GM12873 (cell line): ENCODE results near the gene EPN1.

Source experiments
- TF ChIP-seq, protein P1 (sequence below): IDR thresholded peaks from 2 replicates; pipeline ENCODE4 v1.5.1; 2012; ENCODE audit warnings: low read depth, mild to moderate bottlenecking, moderate library complexity, low read length, control low read depth; ENCODE audit not compliant: insufficient read depth; ENCODE audit errors: missing control alignments

Gene EPN1

DNA sequence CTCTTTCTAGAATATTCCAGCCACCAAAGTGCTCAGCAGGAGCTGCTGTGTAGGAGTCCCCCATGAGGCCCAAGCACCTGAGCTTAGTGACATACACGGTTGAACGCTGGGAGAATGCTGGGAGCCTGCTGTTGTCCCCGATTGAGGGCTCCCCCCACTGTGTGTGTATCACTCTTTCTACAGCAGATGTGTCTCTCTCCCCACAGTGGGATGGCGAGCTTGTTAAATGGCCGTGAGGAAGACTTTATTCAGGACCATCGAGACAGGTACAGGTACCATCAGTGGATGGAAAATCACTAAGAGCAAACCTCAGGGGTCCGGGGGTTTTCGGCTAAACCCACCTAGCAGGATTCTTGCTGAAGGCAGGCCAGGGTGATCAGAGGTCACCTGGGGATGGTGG, 22.7 kb downstream of the EPN1 start:
- TF ChIP-seq, protein P1, sequence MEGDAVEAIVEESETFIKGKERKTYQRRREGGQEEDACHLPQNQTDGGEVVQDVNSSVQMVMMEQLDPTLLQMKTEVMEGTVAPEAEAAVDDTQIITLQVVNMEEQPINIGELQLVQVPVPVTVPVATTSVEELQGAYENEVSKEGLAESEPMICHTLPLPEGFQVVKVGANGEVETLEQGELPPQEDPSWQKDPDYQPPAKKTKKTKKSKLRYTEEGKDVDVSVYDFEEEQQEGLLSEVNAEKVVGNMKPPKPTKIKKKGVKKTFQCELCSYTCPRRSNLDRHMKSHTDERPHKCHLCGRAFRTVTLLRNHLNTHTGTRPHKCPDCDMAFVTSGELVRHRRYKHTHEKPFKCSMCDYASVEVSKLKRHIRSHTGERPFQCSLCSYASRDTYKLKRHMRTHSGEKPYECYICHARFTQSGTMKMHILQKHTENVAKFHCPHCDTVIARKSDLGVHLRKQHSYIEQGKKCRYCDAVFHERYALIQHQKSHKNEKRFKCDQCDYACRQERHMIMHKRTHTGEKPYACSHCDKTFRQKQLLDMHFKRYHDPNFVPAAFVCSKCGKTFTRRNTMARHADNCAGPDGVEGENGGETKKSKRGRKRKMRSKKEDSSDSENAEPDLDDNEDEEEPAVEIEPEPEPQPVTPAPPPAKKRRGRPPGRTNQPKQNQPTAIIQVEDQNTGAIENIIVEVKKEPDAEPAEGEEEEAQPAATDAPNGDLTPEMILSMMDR: no peak

DNA sequence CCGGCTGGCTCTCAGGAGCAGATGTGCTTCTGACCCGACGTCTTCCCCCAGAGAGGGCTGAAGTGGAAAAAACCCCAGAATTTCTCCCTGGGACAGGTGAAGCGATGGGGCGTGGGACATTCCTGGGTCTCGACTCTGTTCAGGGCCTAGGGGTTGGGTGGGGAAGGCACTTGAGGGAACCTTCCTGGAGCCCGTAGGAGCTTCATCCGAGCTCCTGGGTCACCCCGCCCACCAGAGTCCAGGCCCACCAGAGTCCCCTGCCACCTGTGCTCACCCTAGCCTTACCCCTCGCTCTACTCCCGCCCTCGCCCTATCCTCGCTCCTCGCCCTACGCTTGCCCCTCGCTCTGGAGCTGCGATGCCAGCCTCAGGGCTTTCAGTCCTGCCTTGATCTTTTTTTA, 23.2 kb downstream of the EPN1 start:
- TF ChIP-seq, protein P1: no peak

DNA sequence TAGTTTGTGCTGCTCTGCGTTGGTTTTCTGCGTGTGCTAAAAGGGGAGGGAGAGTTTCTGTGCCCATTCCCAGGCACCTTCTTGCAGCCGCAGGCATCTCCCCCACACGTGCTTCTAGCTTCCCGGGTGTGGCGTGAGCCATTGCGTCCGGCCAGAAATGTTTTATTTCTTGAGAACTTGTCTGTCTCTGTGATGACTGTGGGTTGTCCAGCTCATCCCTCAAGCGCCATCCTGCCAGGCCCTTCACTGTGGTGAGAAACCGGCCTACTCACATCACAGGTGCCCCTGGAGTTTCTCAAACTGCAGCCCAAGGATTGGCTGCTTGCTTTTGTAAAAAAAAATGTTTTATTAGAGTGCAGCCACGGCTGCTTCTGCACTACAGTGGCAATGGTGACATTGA, 24.2 kb downstream of the EPN1 start:
- TF ChIP-seq, protein P1: no peak

DNA sequence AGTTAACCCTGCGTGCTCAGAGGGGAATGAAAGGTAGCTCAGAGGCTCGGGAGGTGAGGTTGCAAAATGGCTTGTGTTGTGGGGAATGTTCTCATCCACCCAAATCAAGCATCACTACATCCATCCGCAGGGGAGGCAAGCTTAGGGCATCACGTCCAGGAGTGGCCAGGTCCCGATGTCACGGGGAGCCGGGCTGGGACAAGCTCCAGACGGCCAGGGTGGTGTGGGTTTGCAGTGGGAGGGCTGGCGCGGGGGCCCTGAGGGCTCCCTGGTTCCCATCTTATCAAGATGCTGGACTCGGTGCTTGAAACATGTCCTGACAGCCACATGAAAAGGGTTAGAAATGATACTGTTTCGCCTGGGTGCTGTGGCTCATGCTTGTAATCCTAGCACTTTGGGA, 25.8 kb downstream of the EPN1 start:
- TF ChIP-seq, protein P1: no peak

DNA sequence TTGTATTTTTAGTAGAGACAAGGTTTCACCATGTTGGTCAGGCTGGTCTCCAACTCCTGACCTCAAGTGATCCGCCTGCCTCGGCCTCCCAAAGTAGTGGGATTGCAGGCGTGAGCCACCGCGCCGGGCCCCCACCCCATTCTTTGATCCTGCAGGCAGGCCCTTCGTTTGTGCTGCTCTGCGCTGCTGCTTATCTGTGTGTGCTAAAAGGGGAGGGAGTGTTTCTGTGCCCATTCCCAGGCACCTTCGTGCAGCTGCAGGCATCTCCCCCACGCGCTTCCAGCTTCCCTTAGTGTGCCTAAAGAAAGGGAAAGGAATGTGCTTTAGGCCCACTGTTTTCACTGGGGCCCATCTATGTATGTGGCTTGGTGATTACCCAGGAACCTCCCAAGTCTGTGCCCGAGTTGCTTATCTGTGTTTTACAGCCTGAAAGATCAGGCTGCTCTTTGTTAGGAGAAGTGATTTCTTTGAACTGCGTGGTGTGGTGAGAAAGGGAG, 27.2 kb downstream of the EPN1 start:
- TF ChIP-seq, protein P1: no peak

DNA sequence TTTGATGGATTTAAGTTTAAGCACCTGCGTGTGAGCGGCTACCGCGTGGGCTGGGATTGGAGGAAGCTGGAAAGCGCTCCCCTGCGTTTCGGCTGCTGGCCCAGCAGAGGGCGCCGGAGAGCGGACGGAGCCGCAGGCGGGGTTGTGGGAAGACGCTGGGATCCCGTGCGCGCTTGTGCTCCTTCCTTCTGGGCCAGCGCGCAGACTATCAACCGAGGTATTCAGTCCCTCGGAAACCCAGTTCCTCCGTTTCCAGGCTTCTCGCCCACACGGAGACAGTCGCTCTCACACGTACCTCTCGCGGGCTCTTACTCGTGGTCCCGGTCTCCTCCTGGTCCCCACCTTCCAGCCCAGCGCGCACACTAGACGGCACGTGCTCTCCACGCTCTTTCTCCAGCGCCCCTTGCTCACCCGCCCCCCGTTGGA, 28.8 kb downstream of the EPN1 start:
- TF ChIP-seq, protein P1: peak; percentile 70

DNA sequence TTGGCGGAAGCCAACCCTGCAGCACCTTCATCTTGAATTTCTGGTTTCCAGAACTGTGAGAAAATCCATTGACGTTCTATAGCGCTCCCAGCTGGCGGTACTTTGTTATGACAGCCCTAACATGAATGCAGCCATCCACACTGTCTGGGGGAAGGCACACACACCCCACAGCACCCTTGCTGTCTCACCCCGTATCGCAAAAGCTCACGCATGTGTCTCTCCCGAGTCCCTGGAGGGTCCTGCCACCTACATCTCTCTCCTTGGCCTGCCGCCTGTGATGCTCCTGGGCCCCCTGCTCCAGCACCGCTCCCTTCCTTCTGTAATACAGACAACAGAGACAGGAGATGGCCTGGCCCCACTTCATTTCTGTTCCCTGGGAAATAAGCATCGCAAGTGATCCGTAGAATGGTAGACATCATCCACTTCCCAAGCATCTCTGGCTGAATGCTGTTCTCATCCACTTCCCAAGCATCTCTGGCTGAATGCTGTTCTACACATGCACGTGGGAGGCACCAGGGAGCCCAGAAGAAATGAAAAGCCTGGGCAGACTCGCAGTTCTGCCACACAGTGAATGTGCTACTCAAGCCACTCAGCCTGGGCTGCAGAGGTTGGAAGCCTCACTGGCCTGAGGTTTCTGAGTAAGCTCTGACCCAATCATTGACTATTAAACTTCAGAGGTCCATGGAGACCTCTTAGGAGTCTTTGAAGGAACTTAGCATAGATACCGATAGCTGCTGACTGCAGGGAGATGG, 29.6 kb downstream of the EPN1 start:
- TF ChIP-seq, protein P1: peak; percentile 43
